HepG2 (cell line): ENCODE results near the gene KCNAB3. TPM values are rescaled to one million over a fixed set of nuclear protein-coding genes. Genes with fewer than 3 reads are reported as not detected.
A peak's percentile ranks its signal among the peaks of the same experiment; 100 is the strongest.

Experiments
- ATAC-seq: fragments of 200-7000 bp; cut with Tn5 transposase; 3 replicates; pipeline ENCODE4 v1.9.1; 2020; ENCODE audit warnings: mild to moderate bottlenecking, moderate library complexity
- BruUV-seq: library from RNA; stranded (reverse); fragments of 400-500 nt; replicated peaks from 2 replicates; lab custom pipeline; 2021; lab: Mats Ljungman, UMichigan
- CTCF ChIA-PET: fragments of 300-600 bp; formaldehyde crosslinking; extraction: SDS; loops from one replicate; lab custom pipeline; 2021; ENCODE audit warnings: low total read pairs, inconsistent platforms, low intra/inter-chr PET ratio; lab: Yijun Ruan, JAX
- POLR2A ChIA-PET: fragments of 350-600 bp; sonication (Branson Sonifier 250); formaldehyde crosslinking; loops from one replicate; lab custom pipeline; 2020; ENCODE audit warnings: antibody characterized with exemption, inconsistent platforms; lab: Yijun Ruan, JAX
- DNase-seq: peaks from one replicate; pipeline ENCODE4 v3.0.0-alpha.2; 2015; ENCODE audit warnings: low spot score
- FAIRE-seq: peaks from 3 replicates; lab custom pipeline; 2011; peaks lifted over from hg19 to GRCh38; lab: Jason Lieb, UNC
- H2AFZ ChIP-seq: one replicate; pipeline ENCODE4 v1.6.1; 2011; ENCODE audit warnings: low read length, inconsistent platforms
- H3K27ac ChIP-seq: fragments of 300-600 bp; 3 replicates; pipeline ENCODE4 v1.8.0; 2011; ENCODE audit warnings: mixed run types, mild to moderate bottlenecking, mixed read lengths, low read length, inconsistent platforms; ENCODE audit not compliant: insufficient read depth; ENCODE audit errors: extremely low read length
- H3K27me3 ChIP-seq, 2 experiments: fragments of 200-600 bp in 1 of 2; 2 replicates in 1 of 2; 3 replicates in 1 of 2; pipeline versions ENCODE4 v1.6.0 to v1.8.0; 2011; ENCODE audit warnings: low read length in 2 of 2, mild to moderate bottlenecking in 2 of 2, moderate library complexity in 2 of 2, inconsistent platforms in 1 of 2; ENCODE audit not compliant: insufficient read depth in 2 of 2, control insufficient read depth in 1 of 2
- H3K36me3 ChIP-seq, 2 experiments: fragments of 200-600 bp in 1 of 2; replicated peaks in 1 of 2; 2 replicates in 1 of 2; 3 replicates in 1 of 2; pipeline versions ENCODE4 v1.5.1 to v1.8.0; 2011; ENCODE audit warnings: low read length in 2 of 2, inconsistent platforms in 1 of 2; ENCODE audit not compliant: insufficient read depth in 2 of 2, control insufficient read depth in 1 of 2
- H3K4me1 ChIP-seq: 2 replicates; pipeline ENCODE4 v1.5.1; 2012; ENCODE audit warnings: low read length, inconsistent platforms; ENCODE audit not compliant: insufficient read depth
- H3K4me2 ChIP-seq: 2 replicates; pipeline ENCODE4 v1.6.0; 2011; ENCODE audit warnings: low read depth, low read length, inconsistent platforms
- H3K4me3 ChIP-seq, 3 experiments: fragments of 200-600 bp in 1 of 3; sonication (generic), shearing (Covaris generic) in 1 of 3; replicated peaks in 1 of 3; 2 replicates each; pipeline ENCODE4 v1.5.1; 2011 to 2016; ENCODE audit warnings: low read length in 3 of 3, inconsistent platforms in 2 of 3, low read depth in 2 of 3, mild to moderate bottlenecking in 2 of 3, control low read depth in 1 of 3, mixed read lengths in 1 of 3; ENCODE audit not compliant: insufficient read depth in 1 of 3
- H3K79me2 ChIP-seq: one replicate; pipeline ENCODE4 v1.6.1; 2011; ENCODE audit warnings: low read length, inconsistent platforms; ENCODE audit not compliant: insufficient read depth
- H3K9ac ChIP-seq: 2 replicates; pipeline ENCODE4 v1.6.0; 2011; ENCODE audit warnings: mild to moderate bottlenecking, low read depth, low read length, inconsistent platforms; ENCODE audit not compliant: insufficient read depth
- H3K9me3 ChIP-seq: 2 replicates; pipeline ENCODE4 v1.5.1; 2012; ENCODE audit warnings: mild to moderate bottlenecking, low read length
- H4K20me1 ChIP-seq: 2 replicates; pipeline ENCODE4 v1.6.0; 2011; ENCODE audit warnings: inconsistent platforms, mild to moderate bottlenecking, low read length, moderate library complexity; ENCODE audit not compliant: insufficient read depth
- IKZF4 ChIP-seq: sonication (generic); formaldehyde crosslinking; IDR thresholded peaks from 2 replicates; pipeline ENCODE4 v1.5.1; 2020; ENCODE audit warnings: borderline replicate concordance, mild to moderate bottlenecking, low read depth, missing genetic modification reagents; ENCODE audit errors: not compliant biosample characterization
- MAF1 ChIP-seq: sonication (generic); formaldehyde crosslinking; IDR thresholded peaks from 2 replicates; pipeline ENCODE4 v1.5.0; 2020; ENCODE audit warnings: missing genetic modification reagents, borderline replicate concordance
- PHB2 ChIP-seq: fragments of 450-650 bp; IDR thresholded peaks from 2 replicates; pipeline ENCODE4 v1.6.1; 2018; ENCODE audit not compliant: partially characterized antibody
- REPIN1 ChIP-seq: sonication (generic); formaldehyde crosslinking; IDR thresholded peaks from 2 replicates; pipeline ENCODE4 v1.8.0; 2022; ENCODE audit warnings: missing genetic modification reagents, low read depth, mild to moderate bottlenecking, borderline replicate concordance
- SPEN ChIP-seq: sonication (generic); formaldehyde crosslinking; IDR thresholded peaks from 2 replicates; pipeline ENCODE4 v1.5.1; 2020; ENCODE audit warnings: low read depth, mild to moderate bottlenecking, missing genetic modification reagents
- THYN1 ChIP-seq: sonication (generic); formaldehyde crosslinking; IDR thresholded peaks from 2 replicates; pipeline ENCODE4 v1.8.1; 2023; ENCODE audit warnings: low read depth, mild to moderate bottlenecking, moderate library complexity, missing genetic modification reagents, borderline replicate concordance
- ZBTB7B ChIP-seq: sonication (generic); formaldehyde crosslinking; IDR thresholded peaks from 2 replicates; pipeline ENCODE4 v1.4.0; 2020; ENCODE audit warnings: missing genetic modification reagents
- ZNF263 ChIP-seq: sonication (generic); formaldehyde crosslinking; IDR thresholded peaks from 2 replicates; pipeline ENCODE4 v1.4.0; 2020; ENCODE audit warnings: missing genetic modification reagents
- ZNF33A ChIP-seq: sonication (generic); formaldehyde crosslinking; IDR thresholded peaks from 2 replicates; pipeline ENCODE4 v1.5.1; 2020; ENCODE audit warnings: missing genetic modification reagents, mild to moderate bottlenecking, moderate library complexity, borderline replicate concordance
- ZNF615 ChIP-seq: sonication (generic); formaldehyde crosslinking; IDR thresholded peaks from 2 replicates; pipeline ENCODE4 v1.5.0; 2020; ENCODE audit warnings: mild to moderate bottlenecking, missing genetic modification reagents, borderline replicate concordance
- ZNF749 ChIP-seq: sonication (generic); formaldehyde crosslinking; IDR thresholded peaks from 2 replicates; pipeline ENCODE4 v1.8.0; 2022; ENCODE audit warnings: mild to moderate bottlenecking, missing genetic modification reagents, moderate library complexity, borderline replicate concordance
- WGBS: methylation state at CpG from one replicate; pipeline ENCODE4 v1.1.6; 2017; ENCODE audit warnings: low lambda C conversion rate; 5-methylcytosine and 5-hydroxymethylcytosine counted together
- in situ Hi-C: cut with HindIII; loops from 2 replicates; pipeline ENCODE4 v1.10.0; 2017; ENCODE audit warnings: low pct_unique_long_range_greater_than_20kb; ENCODE audit not compliant: extremely low pct_ligation_motif_present
- intact Hi-C: fragments of 100-400 bp; cut with micrococcal nuclease; formaldehyde crosslinking; loops from one replicate; pipeline ENCODE4 v1.10.0; 2022; ENCODE audit not compliant: unreplicated experiment
- polyA plus RNA-seq, 8 experiments: library from polyadenylated mRNA; depleted of rRNA in 3 of 8; stranded (reverse) in 7 of 8; unstranded in 1 of 8; fragments of >200 nt; fragmentation: Illumina TruSeq in 4 of 8; extraction: Trizol in 4 of 8; gene quantifications; 2 replicates each; pipeline versions ENCODE4 v1.2.1 to v1.2.3, GENCODE V29; 2011 to 2016; ENCODE audit warnings: low read depth in 4 of 8, missing spikeins in 1 of 8, mixed read lengths in 1 of 8; ENCODE audit not compliant: insufficient read depth in 1 of 8
- total RNA-seq, 5 experiments: library from RNA; depleted of rRNA; stranded (reverse); fragments of >200 nt; fragmentation: Illumina TruSeq; extraction: Trizol; gene quantifications; 2 replicates each; pipeline ENCODE4 v1.2.3, GENCODE V29; 2016; ENCODE audit warnings: low read depth in 1 of 5
- TF ChIP-seq, protein P1 (sequence below): sonication (generic); formaldehyde crosslinking; IDR thresholded peaks from 2 replicates; pipeline ENCODE4 v1.5.0; 2020; ENCODE audit warnings: missing genetic modification reagents
- TF ChIP-seq, protein P2 (sequence below): sonication (generic); formaldehyde crosslinking; IDR thresholded peaks from 2 replicates; pipeline ENCODE4 v1.8.1; 2023; ENCODE audit warnings: mild to moderate bottlenecking, inconsistent platforms, moderate library complexity, missing genetic modification reagents, borderline replicate concordance

KCNAB3 gene
- total and polyA plus RNA-seq, 2 of the 13 experiments (the other 11 are each of a cell fraction or from before 2014, with no cell fraction given): 0.29 to 0.88 TPM

DNA sequence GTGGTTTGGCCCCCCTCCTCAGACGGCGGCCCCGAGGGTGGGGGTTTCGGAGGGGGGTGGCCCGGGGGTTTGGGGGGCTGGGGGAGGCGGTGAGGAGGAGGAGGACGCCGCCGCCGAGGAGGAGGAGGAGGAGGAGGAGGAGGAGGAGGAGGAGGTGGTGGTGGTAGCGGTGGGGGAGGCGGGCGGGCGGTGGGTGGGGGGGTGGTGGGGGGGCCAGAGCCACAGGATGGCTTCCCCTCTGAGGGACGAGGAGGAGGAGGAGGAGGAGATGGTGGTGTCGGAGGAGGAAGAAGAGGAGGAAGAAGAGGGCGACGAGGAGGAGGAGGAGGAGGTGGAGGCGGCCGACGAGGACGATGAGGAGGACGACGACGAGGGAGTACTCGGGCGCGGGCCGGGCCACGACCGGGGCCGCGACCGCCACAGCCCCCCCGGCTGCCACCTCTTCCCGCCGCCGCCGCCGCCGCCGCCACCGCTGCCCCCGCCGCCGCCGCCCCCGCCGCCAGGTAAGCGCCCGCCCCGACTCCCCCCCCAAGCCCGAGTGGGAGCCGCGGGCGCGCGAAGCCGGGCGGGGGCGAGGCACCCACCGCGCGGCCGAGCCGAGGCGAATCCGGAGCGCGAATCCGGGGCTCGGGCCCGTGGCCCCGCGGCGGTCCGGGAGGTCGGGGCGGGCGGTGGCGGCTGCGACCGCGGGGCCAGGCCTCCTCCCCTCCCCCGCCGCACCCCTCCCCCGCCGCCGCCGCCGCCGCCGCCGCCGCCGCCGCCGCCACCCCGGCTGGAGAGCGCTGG, 44.9 kb downstream of the KCNAB3 start:
- no peak overlapping the region for H2AFZ ChIP-seq
- intact Hi-C loops (no loop called here), in situ Hi-C loops (no loop called here)
- BruUV-seq: no TSS peak
- ChIA-PET CTCF (no interaction called here), POLR2A (interaction anchor here (1.5 to 1.7 kb wide), 2 partner anchors 21 to 28 kb away, joined by 4 to 6 read pairs; partner anchors contain the start of gene NAA38)
- no peak for DNase-seq
- no peaks in the 10 kb centered on the region for H4K20me1 ChIP-seq
- peaks cover 58% of the 10 kb centered on the region for H3K4me1 ChIP-seq
- H3K36me3 ChIP-seq: no peaks in the 10 kb centered on the region
- no peak for TF ChIP-seq SPEN (CRISPR knock-in tag)
- peak; percentile 69 for TF ChIP-seq ZNF263 (CRISPR knock-in tag)
- H3K27me3 ChIP-seq: peaks cover 1 to 22% of the 10 kb centered on the region in 2 experiments; a peak in 2 of 5 replicates
- FAIRE-seq: no peak
- peak overlapping the region in 2 of 3 experiments; percentile 68 to 76; a peak in 4 of 6 replicates for H3K4me3 ChIP-seq
- no peaks in the 10 kb centered on the region for H3K9me3 ChIP-seq
- ATAC-seq: no peak
- WGBS: 5% methylated on average over 29 of the region's 100 CpGs
- H3K79me2 ChIP-seq: no peaks in the 10 kb centered on the region
- H3K27ac ChIP-seq: no peak overlapping the region
- no peak overlapping the region; the same call in 1 of the 2 replicates for H3K4me2 ChIP-seq
- H3K9ac ChIP-seq: no peak overlapping the region

DNA sequence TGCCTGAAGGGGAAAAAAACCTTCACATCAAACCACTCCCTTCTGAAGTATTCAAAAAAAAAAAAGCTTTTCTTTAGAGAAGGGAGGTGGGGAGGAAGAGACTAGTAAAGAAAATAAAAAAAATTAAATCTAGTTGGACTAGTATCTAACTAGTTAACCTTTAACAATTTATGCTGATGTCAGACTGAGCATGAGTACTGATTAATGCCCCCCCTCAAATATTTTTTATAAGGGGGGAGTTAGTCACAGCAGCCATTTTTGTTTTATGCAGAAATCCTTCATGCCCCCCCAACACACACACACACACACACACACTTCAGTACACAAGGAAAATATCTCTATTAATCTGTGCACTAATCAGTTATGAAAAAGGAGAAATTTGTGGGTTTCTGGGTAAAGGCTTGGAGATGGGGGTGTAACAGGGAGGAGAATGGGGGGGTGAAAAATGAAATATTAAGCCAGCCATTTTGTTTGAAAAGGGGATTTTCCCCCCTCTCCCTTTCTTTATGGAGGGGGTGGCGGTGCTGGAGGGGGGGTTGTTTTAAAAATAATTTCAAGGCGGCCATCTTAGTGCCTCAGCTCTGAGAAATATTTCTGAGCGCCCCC, 45.8 kb downstream of the KCNAB3 start:
- in situ Hi-C loops (no loop called here), intact Hi-C loops (no loop called here)
- H3K4me3 ChIP-seq: no peak overlapping the region
- FAIRE-seq: no peak
- no peak overlapping the region for H3K4me2 ChIP-seq
- WGBS: 82% methylated on average over 3 of the region's 3 CpGs
- no peaks in the 10 kb centered on the region for H3K9me3 ChIP-seq
- CTCF ChIA-PET: no interaction called here
- H4K20me1 ChIP-seq: no peaks in the 10 kb centered on the region
- peaks cover 1 to 22% of the 10 kb centered on the region in 2 experiments; a peak in 2 of 5 replicates for H3K27me3 ChIP-seq
- POLR2A ChIA-PET: no interaction called here
- H2AFZ ChIP-seq: no peak overlapping the region
- H3K27ac ChIP-seq: no peak overlapping the region
- no TSS peak for BruUV-seq
- ATAC-seq: no peak
- DNase-seq: no peak
- H3K4me1 ChIP-seq: peaks cover 49% of the 10 kb centered on the region
- H3K36me3 ChIP-seq: no peaks in the 10 kb centered on the region
- H3K79me2 ChIP-seq: no peaks in the 10 kb centered on the region
- no peak overlapping the region for H3K9ac ChIP-seq
- TF ChIP-seq THYN1 (CRISPR knock-in tag) (no peak), ZNF749 (no peak), IKZF4 (CRISPR knock-in tag) (no peak), REPIN1 (no peak), ZNF615 (CRISPR knock-in tag) (no peak), MAF1 (CRISPR knock-in tag) (no peak), PHB2 (no peak), ZNF33A (CRISPR knock-in tag) (no peak), ZBTB7B (no peak)
- TF ChIP-seq, protein P1, sequence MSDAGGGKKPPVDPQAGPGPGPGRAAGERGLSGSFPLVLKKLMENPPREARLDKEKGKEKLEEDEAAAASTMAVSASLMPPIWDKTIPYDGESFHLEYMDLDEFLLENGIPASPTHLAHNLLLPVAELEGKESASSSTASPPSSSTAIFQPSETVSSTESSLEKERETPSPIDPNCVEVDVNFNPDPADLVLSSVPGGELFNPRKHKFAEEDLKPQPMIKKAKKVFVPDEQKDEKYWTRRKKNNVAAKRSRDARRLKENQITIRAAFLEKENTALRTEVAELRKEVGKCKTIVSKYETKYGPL: no peak
- TF ChIP-seq, protein P2, sequence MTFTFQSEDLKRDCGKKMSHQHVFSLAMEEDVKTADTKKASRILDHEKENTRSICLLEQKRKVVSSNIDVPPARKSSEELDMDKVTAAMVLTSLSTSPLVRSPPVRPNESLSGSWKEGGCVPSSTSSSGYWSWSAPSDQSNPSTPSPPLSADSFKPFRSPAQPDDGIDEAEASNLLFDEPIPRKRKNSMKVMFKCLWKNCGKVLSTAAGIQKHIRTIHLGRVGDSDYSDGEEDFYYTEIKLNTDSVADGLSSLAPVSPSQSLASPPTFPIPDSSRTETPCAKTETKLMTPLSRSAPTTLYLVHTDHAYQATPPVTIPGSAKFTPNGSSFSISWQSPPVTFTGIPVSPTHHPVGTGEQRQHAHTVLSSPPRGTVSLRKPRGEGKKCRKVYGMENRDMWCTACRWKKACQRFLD (CRISPR knock-in tag): no peak
